GM19238 (cell line): ENCODE results near the gene SFMBT2.

Experiments used
- DNase-seq: peaks from one replicate; pipeline ENCODE4 v3.0.0; 2011; ENCODE audit warnings: low spot score; ENCODE audit not compliant: insufficient read length

SFMBT2 gene

GRCh38 chr10:7410862-7411670 lies at the start of gene SFMBT2:
TSS of gene SFMBT2 (minus strand) at chr10:7411034. CDS start at chr10:7381898, 29,136 bp downstream.
- peak; percentile 62 for DNase-seq

GRCh38 chr10:7460006-7460405 lies 49.2 kb upstream of the SFMBT2 start:
- DNase-seq: no peak

GRCh38 chr10:7458556-7458955 lies 47.7 kb upstream of the SFMBT2 start:
- DNase-seq: no peak

- no peak for DNase-seq
These were observed 46.9 kb upstream of the SFMBT2 start for GRCh38 chr10:7457478-7458316.

- no peak for DNase-seq
These were observed 38.3 kb upstream of the SFMBT2 start for GRCh38 chr10:7449063-7449695.

- no peak for DNase-seq
These were observed 34.8 kb upstream of the SFMBT2 start for GRCh38 chr10:7445474-7446185.

DNA sequence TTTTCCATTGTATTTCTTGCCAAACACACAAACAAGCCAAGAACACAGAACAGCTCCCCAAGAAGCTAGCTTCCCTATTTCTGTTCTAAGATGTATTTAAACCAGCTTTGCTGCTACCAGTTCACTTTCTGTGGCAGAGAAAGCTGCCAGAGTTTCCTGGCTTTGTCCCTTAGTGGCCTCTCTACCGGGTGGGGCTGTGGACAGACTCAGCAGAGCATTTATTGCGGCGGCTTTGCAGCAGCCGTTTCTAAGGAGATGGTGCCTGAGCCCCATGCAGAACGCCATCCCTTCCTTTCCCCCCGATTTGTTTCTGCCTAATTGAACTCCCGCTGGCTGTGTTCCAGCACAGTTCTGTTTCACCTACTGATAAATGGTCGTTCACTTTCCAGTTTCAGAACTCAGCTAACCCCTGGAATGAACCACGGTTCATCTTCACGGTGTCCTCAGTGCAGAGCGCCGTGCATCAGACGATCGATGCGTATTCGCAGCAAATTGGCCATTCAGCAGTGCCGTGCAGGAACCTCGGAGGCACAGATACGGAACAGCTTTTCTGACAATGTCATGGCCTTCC lies 33.8 kb upstream of the SFMBT2 start:
- DNase-seq: peak; percentile 23

DNA sequence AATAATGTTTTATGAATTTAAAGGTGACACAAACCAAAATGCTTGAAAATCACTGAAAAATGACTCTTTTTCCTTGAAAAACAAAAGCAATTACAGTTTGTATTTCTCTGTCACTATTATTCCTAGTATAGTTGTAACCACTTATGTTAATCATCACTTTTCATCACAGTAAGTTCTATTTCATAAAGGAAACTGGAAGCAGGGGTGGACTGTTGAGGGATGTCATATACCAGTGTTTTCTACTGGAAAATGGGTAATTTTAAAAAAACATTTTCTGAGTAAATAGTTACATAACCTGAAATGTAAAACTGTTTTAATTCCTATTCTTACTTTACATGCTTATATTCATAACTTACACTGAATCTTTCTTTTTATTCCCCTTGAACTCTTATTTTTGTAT lies 32.2 kb upstream of the SFMBT2 start:
- no peak for DNase-seq

DNA sequence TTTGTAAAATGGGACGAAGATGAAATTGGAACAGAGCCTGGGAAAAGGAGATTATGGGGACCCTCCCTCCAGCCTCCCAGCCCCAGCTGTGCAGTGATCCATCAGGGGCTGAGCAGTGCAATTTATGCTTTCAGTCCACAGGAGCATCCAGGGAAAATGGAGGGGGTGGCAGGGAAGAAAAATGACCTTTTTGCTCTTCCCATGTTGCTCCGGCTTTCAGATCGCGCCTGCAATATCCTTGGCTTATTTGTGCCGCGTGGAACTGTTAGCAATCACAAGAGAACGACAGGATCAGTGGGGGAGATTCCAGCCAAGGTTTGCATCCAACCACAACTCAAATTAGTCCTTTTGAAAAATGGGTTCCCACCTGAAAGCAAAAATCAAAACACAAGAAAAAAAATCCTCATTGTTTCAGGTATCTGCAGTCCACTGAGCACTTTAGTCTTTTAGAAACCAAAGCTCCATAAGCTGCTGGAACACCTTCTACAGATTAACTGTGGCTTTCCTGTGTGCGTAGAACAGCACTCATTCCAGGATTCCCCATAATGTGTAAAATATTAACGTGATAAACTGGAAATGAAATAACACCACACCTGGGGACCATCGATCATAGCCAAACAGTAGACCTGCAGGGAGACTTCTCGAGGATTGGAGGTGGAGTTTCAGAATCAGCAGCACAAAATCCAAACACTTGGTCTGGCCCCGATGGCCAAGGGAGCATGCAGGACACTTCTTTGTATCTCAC lies 30.7 kb upstream of the SFMBT2 start:
- no peak for DNase-seq

DNA sequence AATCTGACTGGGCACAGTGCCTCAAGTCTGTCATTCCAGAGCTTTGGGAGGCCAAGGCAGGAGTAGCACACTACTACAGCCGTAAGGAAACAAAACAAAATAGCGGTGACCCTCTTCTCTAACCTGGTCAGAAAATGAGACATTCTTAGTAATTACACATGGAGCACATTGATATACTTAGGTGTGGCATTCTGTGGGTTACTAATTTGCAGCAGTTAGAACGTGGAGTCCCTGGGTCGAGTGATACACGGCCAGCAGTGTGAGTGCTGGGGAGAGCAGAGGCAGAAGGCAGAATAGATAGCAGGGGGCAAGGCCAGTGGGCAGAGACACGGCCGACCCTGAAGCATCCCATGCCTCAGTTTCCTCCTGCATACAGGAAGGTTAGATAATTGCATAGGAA lies 28.9 kb upstream of the SFMBT2 start:
- no peak for DNase-seq

DNA sequence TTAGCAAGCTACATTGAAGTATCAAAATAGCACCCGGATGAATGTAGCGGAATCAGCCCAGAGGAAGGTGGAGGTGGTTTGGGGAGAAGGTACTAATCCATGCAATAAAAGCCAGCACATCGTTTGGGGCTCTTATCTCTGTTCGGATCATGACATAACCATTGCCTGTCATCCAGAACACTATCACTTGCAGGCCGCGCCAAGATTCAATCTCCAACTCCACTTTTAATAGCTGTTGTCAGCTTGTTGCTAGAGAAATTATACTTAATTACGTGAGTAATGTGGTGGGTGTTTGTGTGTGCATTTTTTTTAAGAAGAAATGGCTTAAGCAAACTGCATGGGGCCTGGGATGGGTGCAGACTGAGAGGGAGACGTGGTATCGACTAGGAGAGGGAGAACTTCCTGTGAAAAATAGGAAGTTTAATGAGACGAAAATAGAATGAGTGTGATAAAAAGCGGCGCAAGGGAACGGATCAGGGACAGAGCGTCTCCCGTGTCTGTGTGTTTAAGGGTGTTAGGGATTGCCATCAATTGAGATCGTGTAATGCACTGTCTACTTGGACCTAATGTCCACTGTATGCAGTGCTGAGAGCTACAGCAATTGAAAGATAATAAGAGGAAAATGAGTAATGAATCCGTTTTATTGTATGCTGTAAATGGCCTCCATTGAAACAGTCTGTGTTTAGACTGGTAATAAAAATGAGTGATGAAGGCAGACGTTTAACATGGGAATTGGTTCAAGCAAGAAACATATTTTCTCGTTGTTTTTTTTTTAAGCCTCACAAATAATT lies 27.6 kb upstream of the SFMBT2 start:
- no peak for DNase-seq

- DNase-seq: no peak
These were observed 25.8 kb upstream of the SFMBT2 start for GRCh38 chr10:7436490-7437100.

GRCh38 chr10:7435674-7436073 lies 24.8 kb upstream of the SFMBT2 start:
- peak; percentile 27 for DNase-seq

DNA sequence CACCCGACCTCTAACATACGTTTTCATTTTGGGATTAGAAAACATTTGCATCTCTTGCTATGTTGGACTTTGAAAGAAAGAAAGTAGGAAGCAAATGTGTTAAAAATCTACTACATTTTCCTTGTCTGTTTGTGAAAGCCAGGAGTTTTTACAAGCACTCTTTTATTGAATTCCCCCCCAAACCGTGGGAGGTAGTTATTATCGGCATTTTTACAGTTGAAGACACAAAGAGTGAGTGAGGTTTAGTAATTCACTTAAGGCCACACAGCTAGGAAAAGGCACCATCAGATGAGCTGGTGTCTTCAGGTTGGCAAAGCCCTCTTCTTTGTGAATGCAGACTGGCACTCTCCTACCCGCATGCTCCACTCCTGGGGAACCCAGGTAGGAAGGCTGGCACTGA lies 23.5 kb upstream of the SFMBT2 start:
- DNase-seq: no peak

DNA sequence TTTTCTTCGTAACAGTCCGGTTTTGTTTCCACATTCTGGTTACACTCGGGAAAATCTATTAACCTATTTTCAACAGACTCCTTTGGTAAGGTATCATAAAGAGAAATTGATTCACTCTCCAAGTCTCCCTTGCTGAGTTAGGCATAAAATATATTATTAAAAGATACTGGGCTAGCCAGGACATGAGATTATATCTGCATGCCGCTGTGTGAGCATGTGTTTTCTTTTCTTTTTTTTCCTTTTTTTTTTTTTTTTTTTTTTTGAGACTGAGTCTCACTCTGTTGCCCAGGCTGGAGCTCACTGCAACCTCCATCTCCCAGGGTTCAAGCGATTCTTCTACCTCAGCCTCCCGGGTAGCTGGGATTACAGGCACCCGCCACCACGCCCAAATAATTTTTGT lies 23.0 kb upstream of the SFMBT2 start:
- DNase-seq: no peak

DNA sequence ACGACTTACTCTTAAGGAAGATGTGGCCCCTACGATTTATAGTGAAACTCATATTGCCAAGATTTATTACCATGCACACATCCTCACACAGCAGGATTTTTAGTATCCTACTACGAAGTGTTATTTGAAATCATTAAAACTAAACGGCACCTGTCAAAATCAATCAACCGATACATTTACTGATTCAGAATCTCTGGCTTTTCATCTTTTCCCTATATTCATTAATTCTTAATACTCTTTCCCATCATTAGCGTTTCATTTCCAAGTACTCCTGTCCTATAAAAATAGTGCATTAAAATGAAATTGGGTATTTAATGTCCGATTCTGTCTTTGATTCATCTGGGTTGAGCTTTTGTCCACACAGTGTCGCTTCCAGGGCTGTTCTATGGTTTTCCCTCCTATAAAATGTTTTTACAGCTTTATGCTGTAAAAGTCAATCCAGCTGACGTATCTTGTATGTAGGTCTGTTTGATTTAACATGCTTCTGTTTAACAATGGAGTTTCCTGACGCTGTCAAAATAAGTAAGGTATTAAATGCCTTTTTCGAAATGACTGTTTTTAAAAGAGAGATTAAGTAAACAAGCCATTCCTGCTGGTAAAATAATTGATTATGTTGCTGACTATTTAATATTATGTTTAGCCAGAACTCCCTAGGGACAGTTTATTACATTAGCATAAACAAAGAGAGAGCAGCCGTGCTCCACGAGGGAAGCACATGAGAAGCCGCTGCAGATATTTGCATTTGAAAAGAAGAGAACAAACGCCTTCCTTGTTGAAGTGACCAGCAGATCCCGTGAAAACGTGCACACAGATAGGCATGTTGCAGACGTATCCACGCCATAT lies 22.3 kb upstream of the SFMBT2 start:
- no peak for DNase-seq

- no peak for DNase-seq
These were observed 18.0 kb upstream of the SFMBT2 start for GRCh38 chr10:7428673-7429350.

DNA sequence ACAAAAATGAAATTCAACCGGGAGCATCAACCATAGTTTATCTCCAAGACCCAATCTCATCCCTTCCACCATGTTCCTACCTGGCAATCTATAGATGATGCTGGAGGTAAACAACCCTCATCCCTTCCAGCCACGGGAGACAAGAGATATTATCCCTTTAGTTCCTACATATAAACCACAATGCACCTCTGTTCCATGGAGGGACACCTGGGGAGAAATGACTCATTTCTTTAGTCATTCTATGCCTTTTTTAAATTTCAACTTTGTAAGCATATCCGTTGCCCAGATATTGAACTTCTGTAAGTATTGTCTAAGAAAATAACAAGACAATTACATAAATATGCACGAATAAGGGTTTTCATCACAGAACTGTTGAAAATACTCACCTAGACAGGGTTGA lies 15.5 kb upstream of the SFMBT2 start:
- DNase-seq: no peak
